ENCODE measurements around the gene AHI1.

AHI1 gene

GRCh38 chr6:135300576-135300975 lies 197.0 kb downstream of the AHI1 start:
- Histone ChIP-seq H3K4me1 (ENCODE audit: control insufficient read depth, insufficient read depth, low read length) (no peaks in the 10 kb centered on the region), H3K9me3 (ENCODE audit: control insufficient read depth, insufficient read depth, low read length) (no peaks in the 10 kb centered on the region), H3K27me3 (ENCODE audit: control insufficient read depth, insufficient read depth, low read length) (no peaks in the 10 kb centered on the region), H3K4me3 (ENCODE audit: low read depth, low read length) (no peak overlapping the region), H3K9ac (ENCODE audit: low read depth, low read length) (no peak overlapping the region), H3K36me3 (ENCODE audit: control insufficient read depth, insufficient read depth, low read length) (no peaks in the 10 kb centered on the region)

- Histone ChIP-seq H3K9ac (ENCODE audit: low read depth, low read length) (no peak overlapping the region), H3K4me1 (ENCODE audit: control insufficient read depth, insufficient read depth, low read length) (no peaks in the 10 kb centered on the region), H3K27me3 (ENCODE audit: control insufficient read depth, insufficient read depth, low read length) (no peaks in the 10 kb centered on the region)
Measured at GRCh38 chr6:135299256-135299655, 198.3 kb downstream of the AHI1 start.

GRCh38 chr6:135298455-135298854 lies 199.1 kb downstream of the AHI1 start:
- Histone ChIP-seq H3K4me3 (ENCODE audit: low read depth, low read length) (no peak overlapping the region), H3K27me3 (ENCODE audit: control insufficient read depth, insufficient read depth, low read length) (no peaks in the 10 kb centered on the region), H3K9me3 (ENCODE audit: control insufficient read depth, insufficient read depth, low read length) (no peaks in the 10 kb centered on the region), H3K4me1 (ENCODE audit: control insufficient read depth, insufficient read depth, low read length) (no peaks in the 10 kb centered on the region), H3K36me3 (ENCODE audit: control insufficient read depth, insufficient read depth, low read length) (no peaks in the 10 kb centered on the region), H3K9ac (ENCODE audit: low read depth, low read length) (no peak overlapping the region)

More at GRCh38 chr6:135299256-135299655, 198.3 kb downstream of the AHI1 start:
- H3K36me3 ChIP-seq (ENCODE audit: control insufficient read depth, insufficient read depth, low read length), result no peaks in the 10 kb centered on the region
- no peaks in the 10 kb centered on the region for H3K9me3 ChIP-seq (ENCODE audit: control insufficient read depth, insufficient read depth, low read length)
- H3K4me3 ChIP-seq (ENCODE audit: low read depth, low read length), result no peak overlapping the region

GRCh38 chr6:135296715-135297114 lies 200.8 kb downstream of the AHI1 start:
- Histone ChIP-seq H3K36me3 (ENCODE audit: control insufficient read depth, insufficient read depth, low read length) (no peaks in the 10 kb centered on the region), H3K9me3 (ENCODE audit: control insufficient read depth, insufficient read depth, low read length) (no peaks in the 10 kb centered on the region), H3K4me3 (ENCODE audit: low read depth, low read length) (no peak overlapping the region), H3K27me3 (ENCODE audit: control insufficient read depth, insufficient read depth, low read length) (no peaks in the 10 kb centered on the region), H3K4me1 (ENCODE audit: control insufficient read depth, insufficient read depth, low read length) (no peaks in the 10 kb centered on the region), H3K9ac (ENCODE audit: low read depth, low read length) (no peak overlapping the region)

GRCh38 chr6:135295085-135295484 lies 202.5 kb downstream of the AHI1 start:
- no peaks in the 10 kb centered on the region for H3K27me3 ChIP-seq (ENCODE audit: control insufficient read depth, insufficient read depth, low read length)
- H3K9ac ChIP-seq (ENCODE audit: low read depth, low read length), result no peak overlapping the region
- H3K4me1 ChIP-seq (ENCODE audit: control insufficient read depth, insufficient read depth, low read length), result no peaks in the 10 kb centered on the region
- H3K4me3 ChIP-seq (ENCODE audit: low read depth, low read length), result no peak overlapping the region
- H3K36me3 ChIP-seq (ENCODE audit: control insufficient read depth, insufficient read depth, low read length), result no peaks in the 10 kb centered on the region
- no peaks in the 10 kb centered on the region for H3K9me3 ChIP-seq (ENCODE audit: control insufficient read depth, insufficient read depth, low read length)

- no peaks in the 10 kb centered on the region for H3K9me3 ChIP-seq (ENCODE audit: control insufficient read depth, insufficient read depth, low read length)
- H3K36me3 ChIP-seq (ENCODE audit: control insufficient read depth, insufficient read depth, low read length), result no peaks in the 10 kb centered on the region
- no peaks in the 10 kb centered on the region for H3K4me1 ChIP-seq (ENCODE audit: control insufficient read depth, insufficient read depth, low read length)
- H3K27me3 ChIP-seq (ENCODE audit: control insufficient read depth, insufficient read depth, low read length), result no peaks in the 10 kb centered on the region
- no peak overlapping the region for H3K4me3 ChIP-seq (ENCODE audit: low read depth, low read length)
- H3K9ac ChIP-seq (ENCODE audit: low read depth, low read length), result no peak overlapping the region
Measured at GRCh38 chr6:135291288-135292076, 206.1 kb downstream of the AHI1 start.

GRCh38 chr6:135289816-135290215 lies 207.7 kb downstream of the AHI1 start:
- Histone ChIP-seq H3K9ac (ENCODE audit: low read depth, low read length) (no peak overlapping the region), H3K36me3 (ENCODE audit: control insufficient read depth, insufficient read depth, low read length) (no peaks in the 10 kb centered on the region), H3K4me3 (ENCODE audit: low read depth, low read length) (no peak overlapping the region), H3K9me3 (ENCODE audit: control insufficient read depth, insufficient read depth, low read length) (no peaks in the 10 kb centered on the region), H3K4me1 (ENCODE audit: control insufficient read depth, insufficient read depth, low read length) (no peaks in the 10 kb centered on the region), H3K27me3 (ENCODE audit: control insufficient read depth, insufficient read depth, low read length) (no peaks in the 10 kb centered on the region)

GRCh38 chr6:135286962-135287538 lies 210.5 kb downstream of the AHI1 start:
- Histone ChIP-seq H3K9ac (ENCODE audit: low read depth, low read length) (no peak overlapping the region), H3K4me3 (ENCODE audit: low read depth, low read length) (no peak overlapping the region), H3K4me1 (ENCODE audit: control insufficient read depth, insufficient read depth, low read length) (no peaks in the 10 kb centered on the region), H3K36me3 (ENCODE audit: control insufficient read depth, insufficient read depth, low read length) (no peaks in the 10 kb centered on the region), H3K9me3 (ENCODE audit: control insufficient read depth, insufficient read depth, low read length) (no peaks in the 10 kb centered on the region), H3K27me3 (ENCODE audit: control insufficient read depth, insufficient read depth, low read length) (no peaks in the 10 kb centered on the region)

- Histone ChIP-seq H3K4me1 (ENCODE audit: control insufficient read depth, insufficient read depth, low read length) (no peaks in the 10 kb centered on the region), H3K36me3 (ENCODE audit: control insufficient read depth, insufficient read depth, low read length) (no peaks in the 10 kb centered on the region), H3K27me3 (ENCODE audit: control insufficient read depth, insufficient read depth, low read length) (no peaks in the 10 kb centered on the region), H3K4me3 (ENCODE audit: low read depth, low read length) (no peak overlapping the region), H3K9me3 (ENCODE audit: control insufficient read depth, insufficient read depth, low read length) (no peaks in the 10 kb centered on the region), H3K9ac (ENCODE audit: low read depth, low read length) (no peak overlapping the region)
Measured at GRCh38 chr6:135285165-135285564, 212.4 kb downstream of the AHI1 start.

GRCh38 chr6:135283926-135284325 lies 213.6 kb downstream of the AHI1 start:
- H3K4me1 ChIP-seq (ENCODE audit: control insufficient read depth, insufficient read depth, low read length), result no peaks in the 10 kb centered on the region
- no peaks in the 10 kb centered on the region for H3K27me3 ChIP-seq (ENCODE audit: control insufficient read depth, insufficient read depth, low read length)
- H3K4me3 ChIP-seq (ENCODE audit: low read depth, low read length), result no peak overlapping the region
- no peaks in the 10 kb centered on the region for H3K36me3 ChIP-seq (ENCODE audit: control insufficient read depth, insufficient read depth, low read length)
- no peaks in the 10 kb centered on the region for H3K9me3 ChIP-seq (ENCODE audit: control insufficient read depth, insufficient read depth, low read length)
- no peak overlapping the region for H3K9ac ChIP-seq (ENCODE audit: low read depth, low read length)

- Histone ChIP-seq H3K9ac (ENCODE audit: low read depth, low read length) (no peak overlapping the region), H3K27me3 (ENCODE audit: control insufficient read depth, insufficient read depth, low read length) (no peaks in the 10 kb centered on the region), H3K36me3 (ENCODE audit: control insufficient read depth, insufficient read depth, low read length) (no peaks in the 10 kb centered on the region), H3K4me1 (ENCODE audit: control insufficient read depth, insufficient read depth, low read length) (no peaks in the 10 kb centered on the region), H3K9me3 (ENCODE audit: control insufficient read depth, insufficient read depth, low read length) (no peaks in the 10 kb centered on the region), H3K4me3 (ENCODE audit: low read depth, low read length) (no peak overlapping the region)
Measured at GRCh38 chr6:135282395-135282794, 215.1 kb downstream of the AHI1 start.

- H3K9ac ChIP-seq (ENCODE audit: low read depth, low read length), result no peak overlapping the region
- H3K4me1 ChIP-seq (ENCODE audit: control insufficient read depth, insufficient read depth, low read length), result no peaks in the 10 kb centered on the region
- H3K4me3 ChIP-seq (ENCODE audit: low read depth, low read length), result no peak overlapping the region
- no peaks in the 10 kb centered on the region for H3K36me3 ChIP-seq (ENCODE audit: control insufficient read depth, insufficient read depth, low read length)
- no peaks in the 10 kb centered on the region for H3K27me3 ChIP-seq (ENCODE audit: control insufficient read depth, insufficient read depth, low read length)
- no peaks in the 10 kb centered on the region for H3K9me3 ChIP-seq (ENCODE audit: control insufficient read depth, insufficient read depth, low read length)
Measured at GRCh38 chr6:135281964-135282363, 215.6 kb downstream of the AHI1 start.

All from iPS-15b (cell line).